Motor neuron (in vitro differentiated cells): ENCODE data around the gene MYBBP1A. TPM values are rescaled to one million over a fixed set of nuclear protein-coding genes. Genes with fewer than 3 reads are reported as not detected.

ENCODE experiments used
- ATAC-seq, 8 experiments: fragments of 200-7000 bp; cut with Tn5 transposase; replicated peaks in 6 of 8; 2 replicates each; pipeline ENCODE4 v1.8.0; 2021; ENCODE audit warnings: mild to moderate bottlenecking in 8 of 8, moderate library complexity in 8 of 8
- H3K27ac ChIP-seq, 2 donors: fragments of 250-450 bp; sonication (Bioruptor Pico); 2 replicates each; pipeline ENCODE4 v1.9.0; 2021; ENCODE audit warnings: antibody characterized with exemption in 2 of 2, mild to moderate bottlenecking in 2 of 2, moderate library complexity in 1 of 2
- H3K4me1 ChIP-seq, 2 donors: fragments of 250-450 bp; sonication (Bioruptor Pico); replicated peaks in 1 of 2; 2 replicates each; pipeline ENCODE4 v1.6.1; 2021; ENCODE audit warnings: antibody characterized with exemption in 2 of 2, mild to moderate bottlenecking in 2 of 2, moderate library complexity in 1 of 2
- H3K4me3 ChIP-seq, 5 donors: fragments of 250-450 bp; sonication (Bioruptor Pico); 2 replicates each; pipeline ENCODE4 v1.9.0; 2021; ENCODE audit warnings: antibody characterized with exemption in 5 of 5, mild to moderate bottlenecking in 5 of 5, moderate library complexity in 4 of 5
- WGBS, 10 experiments: fragments of 450-650 bp; shearing (Covaris generic); methylation state at CpG; one replicate each; pipeline ENCODE4 v1.0.0; 2022; 5-methylcytosine and 5-hydroxymethylcytosine counted together
- in situ Hi-C, 9 experiments: fragments of 400-800 bp; cut with MboI; loops; one replicate each; pipeline ENCODE4 v1.15.0; 2021; ENCODE audit warnings: low sequenced_read_pairs in 9 of 9, low pct_unique_long_range_greater_than_20kb in 2 of 9; ENCODE audit not compliant: unreplicated experiment in 9 of 9
- total RNA-seq, 8 experiments: library from RNA; unstranded; fragments of 300-600 nt; gene quantifications; 2 replicates each; pipeline versions ENCODE4 v1.2.3 to v1.2.4, GENCODE V29; 2022

MYBBP1A gene
- total RNA-seq, 8 experiments from 2014 or later: 25.8 to 111 (median 38.2) TPM

DNA sequence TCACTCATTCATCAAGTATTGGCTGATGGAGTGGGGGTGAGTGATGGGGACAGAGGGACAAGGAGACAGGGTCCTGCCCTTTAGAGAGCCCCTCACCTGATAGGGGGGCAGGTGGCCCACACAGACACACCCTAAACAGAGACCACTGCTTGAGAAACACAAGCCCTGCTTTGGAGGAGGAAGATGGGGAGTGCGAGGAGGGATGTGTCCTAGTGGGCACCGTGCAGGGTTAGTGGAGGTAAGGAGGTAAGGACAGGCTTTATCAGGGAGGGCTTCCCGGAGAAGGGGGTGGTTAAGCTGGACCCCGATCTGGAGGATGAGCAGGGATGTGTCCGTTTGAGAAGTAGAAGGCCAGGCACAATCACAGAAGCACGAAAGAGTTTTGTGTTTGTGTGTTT lies 21.0 kb upstream of the MYBBP1A start:
- no peak for ATAC-seq
- in situ Hi-C loops: no loop called here
- WGBS, 10 experiments: 62 to 81% (median 67%) methylated on average over 2 to 5 of the region's 6 CpGs; no CpG with 5 or more reads in 5 of the 10 experiments
- no peak overlapping the region for H3K27ac ChIP-seq
- H3K4me3 ChIP-seq: no peak overlapping the region
- H3K4me1 ChIP-seq: peaks cover 18 to 21% of the 10 kb centered on the region in 2 donors

DNA sequence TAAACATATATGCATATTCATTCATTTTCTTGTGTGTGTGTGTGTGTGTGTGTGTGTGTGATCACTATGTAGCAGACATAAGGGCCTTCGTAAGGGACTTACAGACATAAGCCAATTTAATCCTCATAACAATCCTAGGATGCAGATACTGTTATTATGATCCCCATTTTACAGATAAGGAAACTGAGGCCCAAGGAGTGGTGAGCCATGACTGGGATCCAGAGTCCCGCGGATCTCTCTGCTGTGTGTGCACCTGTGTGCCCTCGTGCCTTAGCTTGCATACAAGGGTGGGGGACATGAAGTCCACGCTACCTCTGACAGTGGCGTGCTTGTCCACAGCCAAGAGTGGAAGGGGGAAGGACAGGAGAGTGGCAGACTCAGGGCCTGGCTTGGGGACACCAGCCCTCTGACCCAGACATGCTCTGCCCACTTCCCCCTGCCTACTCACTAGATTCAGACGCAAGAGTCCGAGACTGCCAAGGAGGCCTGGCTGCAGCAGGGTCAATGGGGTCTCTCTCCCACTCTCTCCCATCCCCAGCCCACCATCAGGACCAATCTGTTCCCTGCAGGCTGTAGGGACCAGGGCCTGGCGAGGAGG lies 19.4 kb upstream of the MYBBP1A start:
- no peak overlapping the region for H3K27ac ChIP-seq
- ATAC-seq: no peak
- H3K4me3 ChIP-seq: no peak overlapping the region
- H3K4me1 ChIP-seq: peaks cover 18 to 23% of the 10 kb centered on the region in 2 donors
- WGBS, 10 experiments: 33 to 88% (median 65%) methylated on average over 1 to 6 of the region's 9 CpGs; no CpG with 5 or more reads in 4 of the 10 experiments
- in situ Hi-C loops: no loop called here

DNA sequence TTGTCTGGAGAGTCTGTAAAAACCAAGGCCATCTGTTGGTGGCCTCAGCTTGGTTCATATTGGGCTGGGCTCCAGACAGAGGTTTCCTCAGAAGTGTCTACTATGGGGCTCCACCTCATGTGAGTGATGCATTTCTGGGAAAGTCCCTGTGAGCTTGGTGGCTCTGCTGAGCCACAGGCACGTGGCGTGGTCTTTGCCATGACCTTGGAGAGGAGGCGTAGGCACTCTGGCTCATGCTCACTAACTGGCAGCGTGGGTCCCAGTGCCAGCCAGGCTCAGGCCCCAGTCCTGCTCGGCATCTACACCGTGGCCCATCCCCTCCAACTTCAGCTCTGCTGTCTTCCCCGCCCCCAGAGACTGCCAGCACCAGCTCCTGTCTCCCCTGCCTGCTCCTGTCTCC lies 18.5 kb upstream of the MYBBP1A start:
- WGBS, 10 experiments: 10 to 100% (median 20%) methylated on average over 1 to 2 of the region's 7 CpGs; no CpG with 5 or more reads in 7 of the 10 experiments
- peak in 3 of 8 experiments; percentile 53 to 89 (median 87) for ATAC-seq
- no peak overlapping the region for H3K4me3 ChIP-seq
- no peak overlapping the region for H3K27ac ChIP-seq
- in situ Hi-C loops: no loop called here
- peaks cover 18 to 26% of the 10 kb centered on the region in 2 donors for H3K4me1 ChIP-seq

DNA sequence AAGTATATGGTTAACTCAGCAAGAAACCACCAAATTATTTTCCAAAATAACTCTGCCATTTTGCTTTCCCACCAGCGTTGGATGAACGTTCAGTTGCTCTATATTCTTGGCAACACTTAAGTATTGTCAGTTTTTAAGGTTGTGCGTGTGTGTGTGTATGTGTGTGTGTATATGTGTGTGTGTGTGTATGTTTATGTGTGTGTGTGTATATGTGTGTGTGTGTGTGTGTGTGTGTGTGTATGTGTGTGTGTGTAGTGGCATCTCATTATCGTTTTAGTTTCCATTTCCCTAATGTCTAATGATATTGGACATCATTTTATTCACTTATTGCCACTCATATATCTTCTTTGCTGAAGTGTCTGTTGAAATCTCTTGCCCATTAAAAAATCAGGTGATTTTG lies 17.9 kb upstream of the MYBBP1A start:
- Histone ChIP-seq H3K4me1 (peaks cover 18 to 29% of the 10 kb centered on the region in 2 donors), H3K27ac (no peak overlapping the region), H3K4me3 (no peak overlapping the region)
- ATAC-seq: no peak
- 0 to 100% (median 83%) methylated on average over 1 to 2 of the region's 4 CpGs; no CpG with 5 or more reads in 5 of the 10 experiments for WGBS, 10 experiments
- in situ Hi-C loops: no loop called here

DNA sequence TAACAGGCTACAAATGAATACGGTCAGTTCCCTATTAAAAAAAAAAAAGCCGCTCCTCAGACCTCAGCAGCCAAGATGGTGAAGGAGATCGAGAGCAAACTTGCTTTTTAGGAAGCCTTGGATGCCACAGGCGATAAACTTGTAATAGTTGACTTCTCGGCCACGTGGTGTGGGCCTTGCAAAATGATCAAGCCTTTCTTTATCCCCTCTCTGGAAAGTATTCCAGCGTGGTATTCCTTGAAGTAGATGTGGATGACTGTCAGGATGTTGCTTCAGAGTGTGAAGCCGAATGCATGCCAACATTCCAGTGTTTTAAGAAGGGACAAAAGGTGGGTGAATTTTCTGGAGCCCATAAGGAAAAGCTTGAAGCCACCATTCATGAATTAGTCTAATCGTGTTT lies 16.9 kb upstream of the MYBBP1A start:
- WGBS, 10 experiments: 37 to 100% (median 80%) methylated on average over 1 to 8 of the region's 9 CpGs; no CpG with 5 or more reads in 1 of the 10 experiments
- no peak for ATAC-seq
- Histone ChIP-seq H3K4me3 (no peak overlapping the region), H3K4me1 (peaks cover 14 to 22% of the 10 kb centered on the region in 2 donors), H3K27ac (no peak overlapping the region)
- in situ Hi-C loops: no loop called here

DNA sequence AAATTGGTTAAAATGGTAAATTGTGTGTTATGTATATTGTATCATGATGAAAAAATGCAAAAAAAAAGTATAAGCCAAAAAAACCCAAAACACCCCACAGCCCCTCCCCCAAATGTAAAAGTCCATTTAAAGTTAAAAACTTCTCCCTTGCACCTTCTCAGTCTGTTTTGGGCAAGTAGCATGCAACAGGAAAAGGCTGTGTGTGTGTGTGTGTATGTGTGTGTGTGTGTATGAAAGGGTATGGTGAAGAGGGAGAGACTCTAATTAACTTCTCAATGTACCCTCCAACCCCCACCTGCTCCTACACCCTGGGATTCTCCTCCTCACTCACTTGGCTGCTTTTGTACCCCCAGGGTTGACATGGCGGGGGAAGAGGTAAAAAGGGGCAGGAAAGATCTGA lies 14.4 kb upstream of the MYBBP1A start:
- 33% methylated on average over 1 of the region's 1 CpG; no CpG with 5 or more reads in 9 of the 10 experiments for WGBS, 10 experiments
- H3K4me1 ChIP-seq: peaks cover 2 to 10% of the 10 kb centered on the region in 2 donors
- in situ Hi-C loops: loop anchor here in 5 of 9 experiments (5.0 to 10.0 kb wide), 3 partner anchors 45 to 55 kb away; no protein-coding TSS in a partner anchor
- ATAC-seq: no peak
- H3K4me3 ChIP-seq: no peak overlapping the region
- no peak overlapping the region for H3K27ac ChIP-seq

DNA sequence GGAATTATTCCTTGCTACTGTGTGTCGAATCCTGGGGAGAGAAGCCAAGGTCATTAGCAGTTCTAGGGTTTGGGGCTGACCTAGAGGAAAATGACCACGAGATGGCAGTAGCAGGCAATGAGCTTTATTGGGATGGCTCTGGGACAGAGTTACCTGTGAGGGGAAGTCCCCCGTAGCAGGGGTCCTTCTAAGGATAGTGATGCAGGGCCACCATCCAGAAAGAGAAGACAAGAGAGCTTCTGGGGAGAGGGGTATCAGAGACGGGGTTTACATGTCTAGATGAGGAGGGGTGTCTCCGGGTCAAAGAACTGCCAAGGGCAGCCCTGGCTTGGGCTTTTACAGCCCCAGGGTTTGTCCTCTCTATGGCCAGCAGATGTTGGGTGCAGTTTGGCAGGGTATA lies 11.6 kb upstream of the MYBBP1A start:
- Histone ChIP-seq H3K27ac (no peak overlapping the region), H3K4me1 (peaks cover 2 to 10% of the 10 kb centered on the region in 2 donors), H3K4me3 (no peak overlapping the region)
- peak; percentile 78 to 89 (median 86) for ATAC-seq
- WGBS, 10 experiments: 0 to 25% (median 13%) methylated on average over 2 to 5 of the region's 5 CpGs; no CpG with 5 or more reads in 3 of the 10 experiments
- in situ Hi-C loops: loop anchor here in 5 of 9 experiments (5.0 to 10.0 kb wide), 3 partner anchors 48 to 58 kb away; no protein-coding TSS in a partner anchor

DNA sequence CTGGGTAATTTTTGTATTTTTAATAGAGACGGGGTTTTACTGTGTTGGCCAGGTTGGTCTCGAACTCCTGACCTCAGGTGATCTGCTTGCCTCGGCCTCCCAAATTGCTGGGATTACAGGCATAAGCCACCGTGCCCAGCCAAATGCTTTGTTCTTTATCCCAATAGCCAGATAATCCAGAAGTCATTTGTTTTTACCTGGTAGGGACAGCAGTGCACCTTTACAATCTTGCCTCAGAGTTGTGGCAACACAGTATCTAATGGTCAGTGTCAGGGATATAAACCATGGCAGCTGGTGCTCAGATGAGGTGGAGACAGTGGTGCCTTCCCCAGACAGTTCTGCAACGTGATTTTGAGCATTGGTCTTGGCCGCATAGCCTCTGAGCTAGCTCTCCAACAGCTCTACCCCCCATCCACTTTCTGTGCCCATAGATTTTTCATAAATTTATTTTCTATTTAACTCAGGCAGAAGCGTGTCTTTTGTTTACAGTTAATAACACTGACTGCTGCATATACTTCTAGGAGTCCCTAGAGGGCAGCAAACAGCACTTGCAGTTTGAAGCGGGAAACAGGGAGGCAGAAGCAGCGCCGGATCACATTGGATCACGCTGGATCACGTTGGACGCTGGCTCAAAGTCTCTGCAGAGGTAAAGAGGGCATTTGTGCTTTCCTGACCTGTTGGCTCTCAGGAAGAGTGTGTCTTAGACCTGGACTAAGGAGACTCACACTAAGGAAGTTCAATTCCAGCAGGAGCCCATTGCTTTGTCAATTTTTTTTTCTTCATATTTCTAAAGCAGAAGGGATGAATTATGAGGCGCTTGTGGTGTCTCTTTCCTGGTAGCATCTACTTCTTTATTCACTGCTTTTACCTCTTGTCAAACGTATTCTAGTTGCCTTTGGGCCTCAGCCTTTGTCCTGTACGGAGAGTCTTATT lies 10.3 kb upstream of the MYBBP1A start:
- in situ Hi-C loops: loop anchor here in 5 of 9 experiments (5.0 to 10.0 kb wide), 3 partner anchors 49 to 59 kb away; no protein-coding TSS in a partner anchor
- ATAC-seq: peak; percentile 78 to 92 (median 84)
- Histone ChIP-seq H3K4me3 (no peak overlapping the region), H3K4me1 (peaks cover 2 to 10% of the 10 kb centered on the region in 2 donors), H3K27ac (no peak overlapping the region)
- 5 to 67% (median 25%) methylated on average over 1 to 13 of the region's 16 CpGs for WGBS, 10 experiments

DNA sequence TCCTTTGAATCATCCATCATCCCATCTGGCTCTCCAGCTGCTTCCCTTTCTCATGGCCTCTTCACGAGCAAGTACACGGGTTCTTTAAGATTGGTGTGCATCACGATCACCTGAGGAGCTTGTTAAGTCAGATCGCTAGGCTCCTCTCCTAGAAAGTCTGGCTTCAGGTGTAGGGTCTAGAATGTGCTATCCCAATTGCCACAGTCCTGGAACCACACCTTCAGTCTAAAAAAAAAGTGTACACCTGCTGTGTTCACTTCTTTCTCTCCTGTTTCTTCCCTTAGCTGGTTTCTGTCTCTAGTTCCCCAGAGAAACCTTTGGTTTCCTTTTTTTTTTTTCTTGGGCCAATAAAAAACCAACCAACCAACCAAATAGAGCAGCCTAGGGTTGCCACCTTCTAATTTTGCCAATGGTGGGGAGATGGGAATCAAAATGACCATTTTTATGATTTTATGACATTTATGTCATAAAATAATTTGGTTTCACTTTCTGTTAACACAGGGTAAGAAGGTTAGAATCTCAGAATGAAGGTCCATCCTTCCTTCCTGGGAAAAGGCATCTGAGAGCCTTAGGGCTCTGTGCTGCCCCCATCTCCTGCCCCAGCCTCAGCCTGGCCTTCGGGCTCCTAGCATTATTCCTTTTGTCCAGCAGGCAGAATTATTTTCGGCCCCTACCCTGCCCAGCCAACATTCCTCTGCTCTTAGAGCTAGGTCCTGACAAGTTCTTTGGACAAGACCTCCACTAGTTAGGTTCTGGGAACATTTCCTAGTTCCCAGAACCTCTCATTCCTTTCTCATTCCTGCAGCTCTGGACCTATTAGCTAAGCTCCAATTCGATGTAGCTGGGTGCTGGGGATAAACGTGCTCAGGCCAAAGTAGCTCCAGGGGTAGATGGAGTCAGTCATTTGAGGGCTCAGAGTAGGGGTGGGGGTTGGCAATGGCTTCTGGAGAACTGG lies 7.1 kb upstream of the MYBBP1A start:
- 31 to 83% (median 65%) methylated on average over 2 to 6 of the region's 8 CpGs; no CpG with 5 or more reads in 1 of the 10 experiments for WGBS, 10 experiments
- Histone ChIP-seq H3K4me1 (peaks cover 2% of the 10 kb centered on the region in 2 donors), H3K4me3 (no peak overlapping the region), H3K27ac (no peak overlapping the region)
- in situ Hi-C loops: loop anchor here in 3 of 9 experiments (10.0 kb wide), 2 partner anchors 53 to 63 kb away; no protein-coding TSS in a partner anchor
- ATAC-seq: peak in 1 of 8 experiments; percentile 26

DNA sequence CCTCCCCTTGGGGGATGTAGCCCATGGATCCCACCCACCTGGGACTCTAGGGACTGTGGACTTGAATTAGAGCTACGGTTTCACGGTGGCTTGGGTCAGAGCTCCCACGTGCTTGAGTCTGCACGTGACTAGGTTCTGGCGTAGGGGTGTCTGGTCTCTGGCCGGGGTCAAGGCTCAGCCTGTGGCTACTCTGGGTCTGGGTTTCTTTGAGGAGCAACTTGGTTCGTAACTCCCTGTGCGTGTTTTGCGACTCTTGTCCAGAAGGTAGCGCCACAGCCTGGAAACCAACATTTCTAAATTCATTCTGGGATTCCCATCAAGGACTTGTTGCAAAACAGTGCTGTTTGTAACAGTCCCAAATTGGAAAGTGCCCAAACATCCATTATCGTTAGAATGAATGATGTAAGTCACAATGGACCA lies 5.7 kb upstream of the MYBBP1A start:
- no peak overlapping the region for H3K4me3 ChIP-seq
- H3K4me1 ChIP-seq: peaks cover 4 to 10% of the 10 kb centered on the region in 2 donors
- in situ Hi-C loops: loop anchor here in 3 of 9 experiments (10.0 kb wide), 2 partner anchors 54 to 64 kb away; no protein-coding TSS in a partner anchor
- H3K27ac ChIP-seq: no peak overlapping the region
- ATAC-seq: no peak
- WGBS, 10 experiments: 0 to 87% (median 77%) methylated on average over 1 to 6 of the region's 11 CpGs; no CpG with 5 or more reads in 2 of the 10 experiments

DNA sequence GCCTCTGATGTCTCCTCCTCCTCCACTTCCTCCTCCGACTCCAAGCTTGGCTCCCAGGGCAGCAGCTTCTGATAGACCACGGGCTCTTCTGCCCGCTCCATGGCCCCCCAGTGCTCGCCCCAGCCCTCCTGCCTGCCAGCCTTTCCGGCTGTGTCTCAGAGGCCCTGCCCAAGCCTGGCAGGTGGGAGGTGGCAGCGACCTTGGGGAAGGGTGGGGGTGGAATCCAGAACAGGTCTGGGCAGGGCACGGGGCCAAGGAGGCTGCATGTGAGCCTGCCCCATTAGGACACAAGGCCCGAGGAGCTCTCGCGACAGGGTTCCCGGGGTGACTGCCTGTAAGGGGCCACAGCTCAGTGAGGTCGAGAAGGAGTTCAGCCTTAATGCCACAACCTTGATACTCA lies 5.2 kb upstream of the MYBBP1A start, which contains the start of gene GGT6:
GGT6 (minus strand) TSS at position 157 of the 400 bp plus-strand sequence; CDS start at position 101, 56 bp downstream.
- ATAC-seq: no peak
- no peak within 1 kb of the TSS for H3K4me3 ChIP-seq
- 60% methylated on average over 2 of the region's 12 CpGs; no CpG with 5 or more reads in 9 of the 10 experiments for WGBS, 10 experiments
- in situ Hi-C loops: loop anchor here in 3 of 9 experiments (10.0 kb wide), 2 partner anchors 54 to 64 kb away; no protein-coding TSS in a partner anchor
- no peak within 1 kb of the TSS for H3K27ac ChIP-seq
- H3K4me1 ChIP-seq: peaks cover 5 to 8% of the 10 kb centered on the region in 2 donors

DNA sequence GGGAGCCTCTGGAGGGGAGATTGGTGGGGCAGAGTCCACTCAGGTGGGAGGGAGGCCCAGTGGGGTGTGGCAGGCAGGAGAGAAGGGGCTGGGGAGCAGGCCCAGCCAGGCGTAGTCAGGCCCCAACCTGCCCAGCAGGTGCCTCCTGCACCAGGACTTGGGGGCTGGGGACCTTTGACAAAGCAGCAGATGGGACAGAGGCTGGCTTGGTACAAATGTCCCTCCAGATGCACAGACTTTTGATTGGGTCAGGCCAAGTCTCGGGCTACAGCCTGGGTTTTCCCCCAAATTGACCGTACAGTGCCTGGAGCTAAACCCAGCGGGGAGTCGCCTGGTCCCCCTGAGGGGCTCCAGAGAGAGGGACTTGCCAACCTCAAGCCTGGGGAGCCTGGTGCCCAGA lies 4.8 kb upstream of the MYBBP1A start:
- Histone ChIP-seq H3K4me3 (no peak overlapping the region), H3K27ac (no peak overlapping the region), H3K4me1 (peaks cover 5 to 8% of the 10 kb centered on the region in 2 donors)
- 94% methylated on average over 3 of the region's 5 CpGs; no CpG with 5 or more reads in 9 of the 10 experiments for WGBS, 10 experiments
- ATAC-seq: no peak
- in situ Hi-C loops: loop anchor here in 3 of 9 experiments (10.0 kb wide), 2 partner anchors 55 to 65 kb away; no protein-coding TSS in a partner anchor
